ENCODE measurements around the gene MPHOSPH9. TPM values are rescaled to one million over a fixed set of nuclear protein-coding genes. Genes with fewer than 3 reads are reported as not detected.
A peak's percentile ranks its signal among the peaks of the same experiment; 100 is the strongest.
"Not testable (repeated sequence)": the region's sequence is repeated elsewhere in the genome, so short reads cannot be mapped to it uniquely, and the experiment has no call there.

MPHOSPH9 gene
- total RNA-seq, 1 donor from 2014 or later, result 302 TPM

GRCh38 chr12:123258593-123258992, 25.7 kb upstream of the MPHOSPH9 start:
- Histone ChIP-seq H3K27ac (peak overlapping the region; percentile 91), H3K4me2 (no peak overlapping the region), H3F3A (ENCODE audit: low read depth) (peaks cover 59% of the 10 kb centered on the region), H3K4me3 (no peak overlapping the region), H3K79me2 (ENCODE audit: low read depth) (peaks cover 36% of the 10 kb centered on the region), H3K9me3 (ENCODE audit: low read depth) (no peaks in the 10 kb centered on the region), H2AFZ (replicated peaks) (no peak overlapping the region), H3K36me3 (peaks cover 5% of the 10 kb centered on the region), H4K20me1 (ENCODE audit: low read depth) (peaks cover 6% of the 10 kb centered on the region), H3K4me1 (peaks cover 37% of the 10 kb centered on the region), H3K9ac (no peak overlapping the region), H3K27me3 (no peaks in the 10 kb centered on the region)
- no peak overlapping the region for H3K4me3 Mint-ChIP-seq
- H3K9me3 Mint-ChIP-seq, result no peaks in the 10 kb centered on the region
- peaks cover 2% of the 10 kb centered on the region for H3K4me1 Mint-ChIP-seq
- H3K36me3 Mint-ChIP-seq, result peaks cover 31% of the 10 kb centered on the region
- TF ChIP-seq CTCF (IDR thresholded peaks at IDR 0.05) (no peak), EZH2 (IDR thresholded peaks at IDR 0.05) (no peak), EZH2phosphoT487 (IDR thresholded peaks at IDR 0.05) (no peak)
- H3K27ac Mint-ChIP-seq, result no peak overlapping the region
- DNase-seq (ENCODE audit: low spot score), result no peak
- H3K27me3 Mint-ChIP-seq (ENCODE audit: insufficient read depth, low read depth), result peaks cover 4% of the 10 kb centered on the region

- peaks cover 26% of the 10 kb centered on the region for H3F3A ChIP-seq (ENCODE audit: low read depth)
- H3K4me3 ChIP-seq, result no peak overlapping the region
- no peaks in the 10 kb centered on the region for H3K9me3 ChIP-seq (ENCODE audit: low read depth)
- H3K4me1 ChIP-seq, result peaks cover 3% of the 10 kb centered on the region
- DNase-seq (ENCODE audit: low spot score), result no peak
- H3K27ac Mint-ChIP-seq, result no peak overlapping the region
- H3K36me3 ChIP-seq, result peaks cover 10% of the 10 kb centered on the region
- peaks cover 4% of the 10 kb centered on the region for H3K9me3 Mint-ChIP-seq
- no peak overlapping the region for H3K27ac ChIP-seq
- no peak overlapping the region for H3K9ac ChIP-seq
- H4K20me1 ChIP-seq (ENCODE audit: low read depth), result no peaks in the 10 kb centered on the region
- peaks cover 4% of the 10 kb centered on the region for H3K27me3 Mint-ChIP-seq (ENCODE audit: insufficient read depth, low read depth)
- TF ChIP-seq CTCF (IDR thresholded peaks at IDR 0.05) (no peak), EZH2 (IDR thresholded peaks at IDR 0.05) (no peak), EZH2phosphoT487 (IDR thresholded peaks at IDR 0.05) (no peak)
- no peak overlapping the region for H2AFZ ChIP-seq (replicated peaks)
- no peak overlapping the region for H3K4me2 ChIP-seq
- no peaks in the 10 kb centered on the region for H3K4me1 Mint-ChIP-seq
- H3K36me3 Mint-ChIP-seq, result peaks cover 26% of the 10 kb centered on the region
- H3K79me2 ChIP-seq (ENCODE audit: low read depth), result peaks cover 51% of the 10 kb centered on the region
- no peak overlapping the region for H3K4me3 Mint-ChIP-seq
- no peaks in the 10 kb centered on the region for H3K27me3 ChIP-seq
Measured at GRCh38 chr12:123254853-123255446, 22.0 kb upstream of the MPHOSPH9 start.

- Histone ChIP-seq H3K9me3 (ENCODE audit: low read depth) (no peaks in the 10 kb centered on the region), H3K4me1 (no peaks in the 10 kb centered on the region), H3K79me2 (ENCODE audit: low read depth) (peaks cover 50% of the 10 kb centered on the region), H4K20me1 (ENCODE audit: low read depth) (no peaks in the 10 kb centered on the region), H3K4me3 (no peak overlapping the region), H3K27ac (peak overlapping the region; percentile 17), H3F3A (ENCODE audit: low read depth) (peaks cover 15% of the 10 kb centered on the region), H3K36me3 (peaks cover 13% of the 10 kb centered on the region), H3K9ac (no peak overlapping the region), H3K27me3 (no peaks in the 10 kb centered on the region), H3K4me2 (no peak overlapping the region), H2AFZ (replicated peaks) (no peak overlapping the region)
- no peaks in the 10 kb centered on the region for H3K4me1 Mint-ChIP-seq
- DNase-seq (ENCODE audit: low spot score), result no peak
- peaks cover 7% of the 10 kb centered on the region for H3K9me3 Mint-ChIP-seq
- TF ChIP-seq CTCF (IDR thresholded peaks at IDR 0.05) (no peak), EZH2 (IDR thresholded peaks at IDR 0.05) (no peak), EZH2phosphoT487 (IDR thresholded peaks at IDR 0.05) (no peak)
- H3K27ac Mint-ChIP-seq, result no peak overlapping the region
- H3K27me3 Mint-ChIP-seq (ENCODE audit: insufficient read depth, low read depth), result peaks cover 3% of the 10 kb centered on the region
- H3K4me3 Mint-ChIP-seq, result no peak overlapping the region
- H3K36me3 Mint-ChIP-seq, result peaks cover 25% of the 10 kb centered on the region
Measured at GRCh38 chr12:123253641-123254459, 20.9 kb upstream of the MPHOSPH9 start.

GRCh38 chr12:123252365-123252764, 19.4 kb upstream of the MPHOSPH9 start:
- H3K27me3 Mint-ChIP-seq (ENCODE audit: insufficient read depth, low read depth); H3K27ac Mint-ChIP-seq; H3F3A ChIP-seq (ENCODE audit: low read depth); H3K9me3 ChIP-seq (ENCODE audit: low read depth); H3K4me3 Mint-ChIP-seq; H4K20me1 ChIP-seq (ENCODE audit: low read depth); DNase-seq (ENCODE audit: low spot score); H2AFZ ChIP-seq (replicated peaks); H3K27me3 ChIP-seq; H3K4me1 Mint-ChIP-seq; H3K4me2 ChIP-seq; H3K4me1 ChIP-seq; H3K27ac ChIP-seq; H3K4me3 ChIP-seq; H3K9ac ChIP-seq: not testable (repeated sequence)
- Histone ChIP-seq H3K36me3 (peaks cover 13% of the 10 kb centered on the region), H3K79me2 (ENCODE audit: low read depth) (peaks cover 60% of the 10 kb centered on the region)
- peaks cover 17% of the 10 kb centered on the region for H3K9me3 Mint-ChIP-seq
- H3K36me3 Mint-ChIP-seq, result peaks cover 37% of the 10 kb centered on the region

All from neural progenitor cell (in vitro differentiated cells).